Measurements from ENCODE around the gene ACAN. TPM values are rescaled to one million over a fixed set of nuclear protein-coding genes. Genes with fewer than 3 reads are reported as not detected.

Gene ACAN
- total and polyA plus RNA-seq, 9 of the 15 experiments (the other 6 are each of a cell fraction or from before 2014, with no cell fraction given) = not detected

GRCh38 chr15:88832820-88833730 lies 29.8 kb downstream of the ACAN start (continued):
- TF ChIP-seq MGA (IDR thresholded peaks at IDR 0.05) = no peak
- no peak for TF ChIP-seq CREB3L1 (IDR thresholded peaks at IDR 0.05; ENCODE audit: borderline replicate concordance, low read depth)
- TF ChIP-seq ILK (tag; IDR thresholded peaks at IDR 0.05; ENCODE audit: borderline replicate concordance, low read depth) = no peak
- no peak for TF ChIP-seq SNRNP70 (optimal IDR thresholded peaks at IDR 0.05; ENCODE audit: low read depth, low read length)
- TF ChIP-seq PREB (CRISPR knock-in tag; IDR thresholded peaks at IDR 0.05) = no peak
- no peak for TF ChIP-seq RAD51 (IDR thresholded peaks at IDR 0.05; ENCODE audit: borderline replicate concordance, low read depth)
- TF ChIP-seq TFAP4 (CRISPR knock-in tag; IDR thresholded peaks at IDR 0.05; ENCODE audit: borderline replicate concordance) = no peak
- no peak for TF ChIP-seq HDAC2 (IDR thresholded peaks at IDR 0.05)

Data from K562 (cell line).